ENCODE measurements around the gene DNAJC11. TPM values are rescaled to one million over a fixed set of nuclear protein-coding genes. Genes with fewer than 3 reads are reported as not detected.

The DNAJC11 gene
- total and polyA plus RNA-seq, 2 donors from 2014 or later, result 44.6 to 49.8 TPM

DNA sequence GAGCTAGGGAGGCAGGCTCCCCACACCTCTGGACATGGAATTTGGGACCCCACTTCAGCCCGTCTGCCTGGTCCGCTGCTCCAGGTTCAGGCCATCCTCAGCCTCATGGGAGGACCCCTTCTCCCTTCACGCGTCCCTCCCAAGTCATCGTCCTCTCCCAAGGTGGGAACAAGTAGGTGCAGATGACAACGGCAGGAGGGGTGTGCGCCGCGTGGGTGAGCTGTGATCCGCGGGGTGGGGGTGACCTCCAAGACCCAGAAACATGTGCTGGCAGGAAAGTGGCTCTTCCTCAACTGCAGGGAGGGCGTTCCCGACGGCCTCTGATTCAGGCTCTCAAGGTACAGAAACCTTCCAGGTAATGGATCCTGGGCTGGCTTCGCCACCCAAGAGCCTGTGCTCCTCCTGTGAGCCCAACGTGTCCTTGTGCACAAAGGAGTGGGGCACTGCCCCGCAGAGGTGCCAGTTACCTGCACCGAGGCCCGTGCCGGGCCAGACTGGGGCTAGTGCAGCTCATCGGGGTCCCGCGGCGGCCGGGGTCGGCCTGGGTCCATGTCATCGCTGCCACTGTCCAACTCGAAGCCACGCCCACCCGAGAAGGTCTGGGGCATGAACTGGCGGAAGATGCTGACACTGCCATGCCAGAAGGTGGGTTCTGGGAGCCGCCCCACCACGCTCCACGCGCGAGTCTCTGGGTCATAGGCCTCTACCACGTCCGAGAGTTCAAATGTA is 108.6 kb downstream of the DNAJC11 start:
- DNase-seq (no peak), FAIRE-seq (no peak)
- TF ChIP-seq, protein P1, sequence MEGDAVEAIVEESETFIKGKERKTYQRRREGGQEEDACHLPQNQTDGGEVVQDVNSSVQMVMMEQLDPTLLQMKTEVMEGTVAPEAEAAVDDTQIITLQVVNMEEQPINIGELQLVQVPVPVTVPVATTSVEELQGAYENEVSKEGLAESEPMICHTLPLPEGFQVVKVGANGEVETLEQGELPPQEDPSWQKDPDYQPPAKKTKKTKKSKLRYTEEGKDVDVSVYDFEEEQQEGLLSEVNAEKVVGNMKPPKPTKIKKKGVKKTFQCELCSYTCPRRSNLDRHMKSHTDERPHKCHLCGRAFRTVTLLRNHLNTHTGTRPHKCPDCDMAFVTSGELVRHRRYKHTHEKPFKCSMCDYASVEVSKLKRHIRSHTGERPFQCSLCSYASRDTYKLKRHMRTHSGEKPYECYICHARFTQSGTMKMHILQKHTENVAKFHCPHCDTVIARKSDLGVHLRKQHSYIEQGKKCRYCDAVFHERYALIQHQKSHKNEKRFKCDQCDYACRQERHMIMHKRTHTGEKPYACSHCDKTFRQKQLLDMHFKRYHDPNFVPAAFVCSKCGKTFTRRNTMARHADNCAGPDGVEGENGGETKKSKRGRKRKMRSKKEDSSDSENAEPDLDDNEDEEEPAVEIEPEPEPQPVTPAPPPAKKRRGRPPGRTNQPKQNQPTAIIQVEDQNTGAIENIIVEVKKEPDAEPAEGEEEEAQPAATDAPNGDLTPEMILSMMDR (IDR thresholded peaks at IDR 0.05; ENCODE audit: borderline replicate concordance, extremely low read depth, insufficient read depth), result no peak
- intact Hi-C loops (cut with DNase I), result no loop called here
- H3K9ac ChIP-seq (ENCODE audit: low read length in 3 of 3), result no peak overlapping the region
- H3K9me3 ChIP-seq (ENCODE audit: control insufficient read depth in 2 of 3, insufficient read depth in 1 of 3, low read length in 3 of 3), result no peaks in the 10 kb centered on the region
- peaks cover 0 to 18% (median 17%) of the 10 kb centered on the region in 3 donors for H3K4me1 ChIP-seq (ENCODE audit: control insufficient read depth in 2 of 3, insufficient read depth in 2 of 3, low read depth in 1 of 3, low read length in 3 of 3)
- no peaks in the 10 kb centered on the region for H3K27me3 ChIP-seq (ENCODE audit: control insufficient read depth, insufficient read depth, low read length)
- H3K27ac ChIP-seq (ENCODE audit: low read depth in 2 of 2, low read length in 2 of 2), result no peak overlapping the region
- no peak overlapping the region for H3K4me3 ChIP-seq (ENCODE audit: low read length in 3 of 3)
- peaks cover 0 to 64% (median 56%) of the 10 kb centered on the region in 3 donors for H3K36me3 ChIP-seq (ENCODE audit: control insufficient read depth in 2 of 3, insufficient read depth in 3 of 3, low read length in 3 of 3)

DNA sequence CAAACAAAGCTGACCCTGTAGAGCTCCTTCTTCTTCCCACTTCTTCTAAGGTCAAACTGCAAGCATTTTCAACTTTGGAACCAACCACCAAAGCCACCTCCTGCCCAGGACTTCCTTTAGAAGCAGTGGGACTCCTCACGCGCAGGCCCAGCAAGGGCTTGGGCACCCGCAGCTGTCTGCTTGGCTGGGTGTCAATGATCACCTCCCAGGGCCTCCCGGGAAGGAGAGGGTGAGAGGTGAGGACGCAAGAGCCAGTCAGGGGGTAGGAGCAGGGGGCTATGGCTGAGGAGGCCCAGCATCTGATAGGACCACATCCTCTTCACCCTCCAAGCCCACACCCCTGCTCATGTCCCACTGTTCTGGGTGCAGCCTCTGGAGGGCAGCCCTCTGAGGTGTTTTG is 109.2 kb downstream of the DNAJC11 start:
- H3K4me3 ChIP-seq (ENCODE audit: low read length in 3 of 3), result no peak overlapping the region
- intact Hi-C loops (cut with DNase I), result no loop called here
- no peaks in the 10 kb centered on the region for H3K27me3 ChIP-seq (ENCODE audit: control insufficient read depth, insufficient read depth, low read length)
- peaks cover 0 to 16% (median 15%) of the 10 kb centered on the region in 3 donors for H3K4me1 ChIP-seq (ENCODE audit: control insufficient read depth in 2 of 3, insufficient read depth in 2 of 3, low read depth in 1 of 3, low read length in 3 of 3)
- H3K27ac ChIP-seq (ENCODE audit: low read depth in 2 of 2, low read length in 2 of 2), result no peak overlapping the region
- peaks cover 2 to 58% (median 52%) of the 10 kb centered on the region in 3 donors for H3K36me3 ChIP-seq (ENCODE audit: control insufficient read depth in 2 of 3, insufficient read depth in 3 of 3, low read length in 3 of 3)
- H3K9ac ChIP-seq (ENCODE audit: low read length in 3 of 3), result no peak overlapping the region
- TF ChIP-seq, protein P1 (IDR thresholded peaks at IDR 0.05; ENCODE audit: borderline replicate concordance, extremely low read depth, insufficient read depth), result no peak
- FAIRE-seq (no peak), DNase-seq (no peak)
- no peaks in the 10 kb centered on the region for H3K9me3 ChIP-seq (ENCODE audit: control insufficient read depth in 2 of 3, insufficient read depth in 1 of 3, low read length in 3 of 3)

DNA sequence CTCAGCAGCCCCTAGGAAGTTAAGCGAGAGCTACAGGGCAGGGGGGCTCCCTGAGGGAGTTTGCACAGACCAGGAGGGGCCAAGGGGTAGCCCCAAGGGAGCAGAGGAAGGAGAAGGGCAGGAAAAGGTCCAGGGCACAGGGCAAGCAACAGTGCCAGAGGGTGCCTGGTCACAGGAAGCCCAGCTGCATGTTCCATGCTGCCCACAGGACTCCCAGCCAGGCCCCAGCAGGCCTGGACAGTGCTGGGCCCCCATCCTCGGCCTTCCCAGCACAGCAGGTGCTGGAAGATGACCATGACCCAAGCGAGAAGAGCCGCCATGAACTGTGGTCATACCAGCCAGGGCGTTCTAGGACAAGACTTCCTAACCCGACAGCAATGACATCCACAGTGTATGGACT is 110.0 kb downstream of the DNAJC11 start:
- intact Hi-C loops (cut with DNase I), result no loop called here
- no peak for DNase-seq
- Histone ChIP-seq H3K27ac (ENCODE audit: low read depth in 2 of 2, low read length in 2 of 2) (no peak overlapping the region), H3K4me1 (ENCODE audit: control insufficient read depth in 2 of 3, insufficient read depth in 2 of 3, low read depth in 1 of 3, low read length in 3 of 3) (peaks cover 0 to 8% (median 7%) of the 10 kb centered on the region in 3 donors), H3K9ac (ENCODE audit: low read length in 3 of 3) (no peak overlapping the region), H3K9me3 (ENCODE audit: control insufficient read depth in 2 of 3, insufficient read depth in 1 of 3, low read length in 3 of 3) (no peaks in the 10 kb centered on the region), H3K36me3 (ENCODE audit: control insufficient read depth in 2 of 3, insufficient read depth in 3 of 3, low read length in 3 of 3) (peaks cover 2 to 50% (median 47%) of the 10 kb centered on the region in 3 donors), H3K4me3 (ENCODE audit: low read length in 3 of 3) (no peak overlapping the region), H3K27me3 (ENCODE audit: control insufficient read depth, insufficient read depth, low read length) (no peaks in the 10 kb centered on the region)
- TF ChIP-seq, protein P1 (IDR thresholded peaks at IDR 0.05; ENCODE audit: borderline replicate concordance, extremely low read depth, insufficient read depth), result no peak
- no peak for FAIRE-seq
